Measurements from ENCODE around the gene PRR13. TPM values are rescaled to one million over a fixed set of nuclear protein-coding genes. Genes with fewer than 3 reads are reported as not detected.

The PRR13 gene
- polyA plus RNA-seq, 1 of the 3 experiments (the other 2 are of a cell fraction) = 58.5 TPM

GRCh38 chr12:53450936-53451335, 9.4 kb downstream of the PRR13 start:
- Histone ChIP-seq H3K27me3 (ENCODE audit: insufficient read depth) (no peaks in the 10 kb centered on the region), H3K4me2 (no peak overlapping the region), H3K36me3 (replicated peaks in 1 of 2; ENCODE audit: control insufficient read depth in 1 of 2, insufficient read depth in 2 of 2, low read length in 1 of 2) (peaks cover 25 to 31% of the 10 kb centered on the region in 2 experiments), H3K9ac (no peak overlapping the region), H3K79me2 (ENCODE audit: insufficient read depth) (peaks cover 38% of the 10 kb centered on the region), H4K20me1 (ENCODE audit: insufficient read depth) (peaks cover 35% of the 10 kb centered on the region), H3F3A (replicated peaks; ENCODE audit: insufficient read depth) (peaks cover 6% of the 10 kb centered on the region), H3K9me3 (no peaks in the 10 kb centered on the region), H3K4me1 (ENCODE audit: control insufficient read depth in 1 of 2, insufficient read depth in 2 of 2, low read depth in 1 of 2, low read length in 1 of 2) (peaks cover 10 to 13% of the 10 kb centered on the region in 2 experiments; a peak in 3 of 4 replicates), H3K9me2 (no peaks in the 10 kb centered on the region), H2AFZ (ENCODE audit: low read depth) (no peak overlapping the region), H3K4me3 (ENCODE audit: low read depth in 2 of 2, low read length in 1 of 2) (no peak overlapping the region), H3K27ac (ENCODE audit: low read depth in 2 of 2, low read length in 1 of 2) (no peak overlapping the region)
- ChIA-PET CTCF (interaction anchor here (0.6 to 2.0 kb wide), 13 partner anchors 10 to 149 kb away, joined by 3 to 13 read pairs (median 6); partner anchors contain the start of genes AAAS, MAP3K12 and PRR13), POLR2A (interaction anchor here (0.5 to 1.5 kb wide), 4 partner anchors 50 to 106 kb away, joined by 3 to 5 read pairs (median 4); partner anchors contain the start of gene TARBP2)
- 91% methylated on average over 7 of the region's 7 CpGs for WGBS (ENCODE audit: low lambda C conversion rate)
- no peak for DNase-seq
- TF ChIP-seq, protein P1, sequence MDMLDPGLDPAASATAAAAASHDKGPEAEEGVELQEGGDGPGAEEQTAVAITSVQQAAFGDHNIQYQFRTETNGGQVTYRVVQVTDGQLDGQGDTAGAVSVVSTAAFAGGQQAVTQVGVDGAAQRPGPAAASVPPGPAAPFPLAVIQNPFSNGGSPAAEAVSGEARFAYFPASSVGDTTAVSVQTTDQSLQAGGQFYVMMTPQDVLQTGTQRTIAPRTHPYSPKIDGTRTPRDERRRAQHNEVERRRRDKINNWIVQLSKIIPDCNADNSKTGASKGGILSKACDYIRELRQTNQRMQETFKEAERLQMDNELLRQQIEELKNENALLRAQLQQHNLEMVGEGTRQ (IDR thresholded peaks at IDR 0.05; ENCODE audit: borderline replicate concordance, low read depth, low read length) = no peak
- TF ChIP-seq CHD2 (IDR thresholded peaks at IDR 0.05; ENCODE audit: low read length, partially characterized antibody) (no peak), FOSL2 (IDR thresholded peaks at IDR 0.05; ENCODE audit: borderline replicate concordance, low read depth) (no peak), MEF2A (IDR thresholded peaks at IDR 0.05; ENCODE audit: borderline replicate concordance, low read depth) (no peak), SMC3 (IDR thresholded peaks at IDR 0.05; ENCODE audit: low read depth, low read length) (no peak), EP300 (IDR thresholded peaks at IDR 0.05; ENCODE audit: borderline replicate concordance in 1 of 2, low read depth in 1 of 2, low read length in 1 of 2) (no peak), ZBTB33 (IDR thresholded peaks at IDR 0.05; ENCODE audit: borderline replicate concordance, low read depth) (no peak), TAF1 (IDR thresholded peaks at IDR 0.05; ENCODE audit: borderline replicate concordance, low read depth, low read length) (no peak), RXRA (IDR thresholded peaks at IDR 0.05; ENCODE audit: borderline replicate concordance, low read depth) (no peak), GATA2 (CRISPR knock-in tag; IDR thresholded peaks at IDR 0.05) (no peak), SIN3A (IDR thresholded peaks at IDR 0.05; ENCODE audit: borderline replicate concordance, low read depth, low read length) (no peak), RCOR1 (IDR thresholded peaks at IDR 0.05; ENCODE audit: low read length) (no peak), NFIC (IDR thresholded peaks at IDR 0.05; ENCODE audit: borderline replicate concordance) (no peak), NRF1 (IDR thresholded peaks at IDR 0.05; ENCODE audit: low read depth, low read length) (no peak), IRF3 (IDR thresholded peaks at IDR 0.05; ENCODE audit: low read depth, low read length) (no peak)
- TF ChIP-seq, protein P2, sequence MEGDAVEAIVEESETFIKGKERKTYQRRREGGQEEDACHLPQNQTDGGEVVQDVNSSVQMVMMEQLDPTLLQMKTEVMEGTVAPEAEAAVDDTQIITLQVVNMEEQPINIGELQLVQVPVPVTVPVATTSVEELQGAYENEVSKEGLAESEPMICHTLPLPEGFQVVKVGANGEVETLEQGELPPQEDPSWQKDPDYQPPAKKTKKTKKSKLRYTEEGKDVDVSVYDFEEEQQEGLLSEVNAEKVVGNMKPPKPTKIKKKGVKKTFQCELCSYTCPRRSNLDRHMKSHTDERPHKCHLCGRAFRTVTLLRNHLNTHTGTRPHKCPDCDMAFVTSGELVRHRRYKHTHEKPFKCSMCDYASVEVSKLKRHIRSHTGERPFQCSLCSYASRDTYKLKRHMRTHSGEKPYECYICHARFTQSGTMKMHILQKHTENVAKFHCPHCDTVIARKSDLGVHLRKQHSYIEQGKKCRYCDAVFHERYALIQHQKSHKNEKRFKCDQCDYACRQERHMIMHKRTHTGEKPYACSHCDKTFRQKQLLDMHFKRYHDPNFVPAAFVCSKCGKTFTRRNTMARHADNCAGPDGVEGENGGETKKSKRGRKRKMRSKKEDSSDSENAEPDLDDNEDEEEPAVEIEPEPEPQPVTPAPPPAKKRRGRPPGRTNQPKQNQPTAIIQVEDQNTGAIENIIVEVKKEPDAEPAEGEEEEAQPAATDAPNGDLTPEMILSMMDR (IDR thresholded peaks at IDR 0.05) = no peak
- TF ChIP-seq, protein P3, sequence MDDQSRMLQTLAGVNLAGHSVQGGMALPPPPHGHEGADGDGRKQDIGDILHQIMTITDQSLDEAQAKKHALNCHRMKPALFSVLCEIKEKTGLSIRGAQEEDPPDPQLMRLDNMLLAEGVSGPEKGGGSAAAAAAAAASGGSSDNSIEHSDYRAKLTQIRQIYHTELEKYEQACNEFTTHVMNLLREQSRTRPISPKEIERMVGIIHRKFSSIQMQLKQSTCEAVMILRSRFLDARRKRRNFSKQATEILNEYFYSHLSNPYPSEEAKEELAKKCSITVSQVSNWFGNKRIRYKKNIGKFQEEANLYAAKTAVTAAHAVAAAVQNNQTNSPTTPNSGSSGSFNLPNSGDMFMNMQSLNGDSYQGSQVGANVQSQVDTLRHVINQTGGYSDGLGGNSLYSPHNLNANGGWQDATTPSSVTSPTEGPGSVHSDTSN (IDR thresholded peaks at IDR 0.05) = no peak
